ENCODE measurements around the gene COMP.

COMP gene

DNA sequence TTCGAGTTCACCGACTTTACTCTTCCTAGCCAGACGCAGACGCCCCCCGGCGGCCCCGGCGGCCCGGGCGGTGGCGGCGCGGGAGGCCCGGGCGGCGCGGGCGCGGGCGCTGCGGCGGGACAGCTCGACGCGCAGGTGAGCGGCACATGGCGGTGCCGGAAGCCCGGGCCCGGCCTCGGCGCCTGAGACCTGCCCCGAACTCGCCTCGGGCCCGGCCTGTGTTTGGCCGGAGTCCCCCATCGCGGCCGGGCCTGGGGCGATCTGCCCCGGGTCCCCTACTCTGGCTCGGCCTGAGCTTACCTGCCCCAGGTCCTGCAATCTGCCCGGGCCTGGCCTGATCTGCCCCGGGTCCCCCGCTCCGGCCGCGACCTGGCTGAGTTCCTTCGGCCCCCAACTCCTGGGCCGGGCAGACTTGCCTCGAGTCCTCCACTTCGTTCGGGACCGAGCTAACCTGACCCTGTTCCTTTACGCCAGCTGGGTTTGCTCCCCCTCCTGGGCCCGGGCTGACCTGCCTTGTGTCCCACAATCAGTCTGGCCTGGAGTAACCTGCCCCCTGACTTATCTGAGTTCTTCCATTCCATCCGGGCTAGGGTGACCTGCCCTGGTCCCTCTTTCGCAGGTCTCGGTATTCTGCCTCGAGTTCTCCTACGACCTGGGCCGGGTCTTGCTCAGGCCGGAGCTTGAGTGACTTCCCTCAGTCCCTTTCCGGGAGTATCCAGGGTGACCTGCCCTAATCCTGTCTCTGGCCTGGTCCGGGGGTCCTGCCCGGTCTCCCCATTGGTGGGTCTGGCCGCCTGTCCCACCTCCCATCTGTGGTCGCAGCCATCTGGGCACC is 41.4 kb upstream of the COMP start:
- Histone ChIP-seq H3K9ac (ENCODE audit: low read length) (peak overlapping the region; percentile 87), H3K9me3 (ENCODE audit: insufficient read depth, low read length) (no peaks in the 10 kb centered on the region), H3K4me2 (ENCODE audit: low read depth, low read length, poor library complexity, severe bottlenecking) (peak overlapping the region; percentile 91), H3K36me3 (ENCODE audit: low read length) (peaks cover 14% of the 10 kb centered on the region), H3F3A (ENCODE audit: insufficient read depth) (no peaks in the 10 kb centered on the region), H4K20me1 (ENCODE audit: low read depth, low read length) (peaks cover 38% of the 10 kb centered on the region), H3K9me2 (replicated peaks; ENCODE audit: insufficient read depth, low read length) (no peaks in the 10 kb centered on the region), H3K27ac (ENCODE audit: low read depth, low read length) (peak overlapping the region; percentile 84), H3K4me3 (ENCODE audit: insufficient read depth, low read length, poor library complexity, severe bottlenecking) (peak overlapping the region; percentile 83), H3K27me3 (ENCODE audit: low read length) (no peaks in the 10 kb centered on the region), H3K79me2 (ENCODE audit: insufficient read depth, low read length) (peaks cover 52% of the 10 kb centered on the region), H2AFZ (ENCODE audit: low read depth, low read length, severe bottlenecking) (no peak overlapping the region)
- no peak for TF ChIP-seq EZH2phosphoT487 (conservative IDR thresholded peaks at IDR 0.05; ENCODE audit: low read length)
- TF ChIP-seq, protein P1, sequence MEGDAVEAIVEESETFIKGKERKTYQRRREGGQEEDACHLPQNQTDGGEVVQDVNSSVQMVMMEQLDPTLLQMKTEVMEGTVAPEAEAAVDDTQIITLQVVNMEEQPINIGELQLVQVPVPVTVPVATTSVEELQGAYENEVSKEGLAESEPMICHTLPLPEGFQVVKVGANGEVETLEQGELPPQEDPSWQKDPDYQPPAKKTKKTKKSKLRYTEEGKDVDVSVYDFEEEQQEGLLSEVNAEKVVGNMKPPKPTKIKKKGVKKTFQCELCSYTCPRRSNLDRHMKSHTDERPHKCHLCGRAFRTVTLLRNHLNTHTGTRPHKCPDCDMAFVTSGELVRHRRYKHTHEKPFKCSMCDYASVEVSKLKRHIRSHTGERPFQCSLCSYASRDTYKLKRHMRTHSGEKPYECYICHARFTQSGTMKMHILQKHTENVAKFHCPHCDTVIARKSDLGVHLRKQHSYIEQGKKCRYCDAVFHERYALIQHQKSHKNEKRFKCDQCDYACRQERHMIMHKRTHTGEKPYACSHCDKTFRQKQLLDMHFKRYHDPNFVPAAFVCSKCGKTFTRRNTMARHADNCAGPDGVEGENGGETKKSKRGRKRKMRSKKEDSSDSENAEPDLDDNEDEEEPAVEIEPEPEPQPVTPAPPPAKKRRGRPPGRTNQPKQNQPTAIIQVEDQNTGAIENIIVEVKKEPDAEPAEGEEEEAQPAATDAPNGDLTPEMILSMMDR (IDR thresholded peaks at IDR 0.05; ENCODE audit: insufficient read depth, low read length, poor library complexity, severe bottlenecking), result no peak

DNA sequence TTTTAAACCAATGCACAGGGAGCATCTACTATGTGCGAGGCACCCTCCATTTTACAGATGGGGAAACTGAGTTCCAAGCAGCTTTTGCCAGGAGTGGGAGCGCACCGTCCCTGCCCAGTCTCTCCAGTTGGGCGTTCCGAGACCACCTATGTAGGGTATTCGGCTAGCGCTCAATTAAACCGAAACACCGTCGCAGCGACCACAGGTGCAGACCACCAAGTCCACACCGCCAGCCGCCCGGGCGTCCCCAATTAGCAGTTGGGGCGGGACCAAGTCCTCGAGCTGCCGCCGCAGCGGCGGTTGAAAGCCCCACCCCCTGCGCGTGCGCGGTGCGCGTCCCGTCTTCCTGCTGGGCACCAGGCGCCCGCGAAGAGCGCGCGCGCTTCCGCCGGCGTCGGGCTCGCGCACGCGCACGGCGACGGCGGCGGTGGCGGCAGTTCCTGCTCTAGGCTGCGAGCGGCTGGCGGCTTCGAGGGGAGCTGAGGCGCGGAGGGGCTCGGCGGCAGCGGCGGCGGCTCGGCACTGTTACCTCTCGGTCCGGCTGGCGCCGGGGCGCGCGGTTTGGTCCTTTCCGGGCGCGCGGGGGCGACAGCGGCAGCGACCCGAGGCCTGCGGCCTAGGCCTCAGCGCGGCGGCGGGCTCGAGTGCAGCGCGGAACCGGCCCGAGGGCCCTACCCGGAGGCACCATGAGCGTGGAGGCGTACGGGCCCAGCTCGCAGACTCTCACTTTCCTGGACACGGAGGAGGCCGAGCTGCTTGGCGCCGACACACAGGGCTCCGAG is 40.6 kb upstream of the COMP start, which contains the start of gene UPF1:
UPF1 (plus strand) TSS at position 436 of the 782 bp plus-strand sequence; CDS start at position 687, 251 bp downstream.
- Histone ChIP-seq H3K9me3 (ENCODE audit: insufficient read depth, low read length) (peaks cover 4% of the 10 kb centered on the region; the same call in 1 of the 2 replicates), H2AFZ (ENCODE audit: low read depth, low read length, severe bottlenecking) (peak within 1 kb of the TSS; percentile 91), H3F3A (ENCODE audit: insufficient read depth) (no peaks in the 10 kb centered on the region), H4K20me1 (ENCODE audit: low read depth, low read length) (peaks cover 33% of the 10 kb centered on the region), H3K79me2 (ENCODE audit: insufficient read depth, low read length) (peaks cover 44% of the 10 kb centered on the region), H3K27me3 (ENCODE audit: low read length) (no peaks in the 10 kb centered on the region), H3K9me2 (replicated peaks; ENCODE audit: insufficient read depth, low read length) (no peaks in the 10 kb centered on the region), H3K4me3 (ENCODE audit: insufficient read depth, low read length, poor library complexity, severe bottlenecking) (peak within 1 kb of the TSS; percentile 83), H3K9ac (ENCODE audit: low read length) (peak within 1 kb of the TSS; percentile 87), H3K4me2 (ENCODE audit: low read depth, low read length, poor library complexity, severe bottlenecking) (peak within 1 kb of the TSS; percentile 91), H3K36me3 (ENCODE audit: low read length) (peaks cover 14% of the 10 kb centered on the region), H3K27ac (ENCODE audit: low read depth, low read length) (peak within 1 kb of the TSS; percentile 84)
- TF ChIP-seq EZH2phosphoT487 (conservative IDR thresholded peaks at IDR 0.05; ENCODE audit: low read length), result no peak
- TF ChIP-seq, protein P1 (IDR thresholded peaks at IDR 0.05; ENCODE audit: insufficient read depth, low read length, poor library complexity, severe bottlenecking), result no peak

DNA sequence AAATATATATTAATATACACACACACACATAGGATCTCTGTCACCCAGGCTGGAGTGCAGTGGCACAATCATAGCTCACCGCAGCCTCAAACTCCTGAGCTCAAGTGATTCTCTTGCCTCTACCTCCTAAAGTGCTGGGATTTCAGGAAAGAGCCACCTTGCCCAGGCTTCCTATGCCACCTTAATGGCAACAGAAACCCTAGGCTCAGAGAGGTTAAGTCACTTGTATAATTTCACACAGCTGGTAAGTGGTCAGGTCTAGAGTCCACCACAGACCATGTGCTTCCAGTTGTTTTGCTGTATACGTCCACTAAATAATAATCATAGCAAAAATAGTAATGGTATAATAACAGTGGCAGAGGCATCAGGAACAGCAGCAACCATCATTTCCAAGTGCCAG is 39.4 kb upstream of the COMP start:
- TF ChIP-seq, protein P1 (IDR thresholded peaks at IDR 0.05; ENCODE audit: insufficient read depth, low read length, poor library complexity, severe bottlenecking), result no peak
- TF ChIP-seq EZH2phosphoT487 (conservative IDR thresholded peaks at IDR 0.05; ENCODE audit: low read length), result no peak
- Histone ChIP-seq H3F3A (ENCODE audit: insufficient read depth) (no peaks in the 10 kb centered on the region), H3K9me3 (ENCODE audit: insufficient read depth, low read length) (peaks cover 4% of the 10 kb centered on the region; the same call in 1 of the 2 replicates), H2AFZ (ENCODE audit: low read depth, low read length, severe bottlenecking) (no peak overlapping the region), H3K4me3 (ENCODE audit: insufficient read depth, low read length, poor library complexity, severe bottlenecking) (no peak overlapping the region), H3K4me2 (ENCODE audit: low read depth, low read length, poor library complexity, severe bottlenecking) (no peak overlapping the region), H3K36me3 (ENCODE audit: low read length) (peaks cover 9% of the 10 kb centered on the region), H3K9me2 (replicated peaks; ENCODE audit: insufficient read depth, low read length) (no peaks in the 10 kb centered on the region), H3K27ac (ENCODE audit: low read depth, low read length) (no peak overlapping the region), H3K79me2 (ENCODE audit: insufficient read depth, low read length) (peaks cover 32% of the 10 kb centered on the region), H3K27me3 (ENCODE audit: low read length) (0 out of 2 replicates have a peak, but pooled peaks cover 3% of the 10 kb centered on the region), H3K9ac (ENCODE audit: low read length) (no peak overlapping the region), H4K20me1 (ENCODE audit: low read depth, low read length) (peaks cover 24% of the 10 kb centered on the region)
